D721Med (cell line): Measurements from ENCODE around the gene NEK7.
A peak's percentile ranks its signal among the peaks of the same experiment; 100 is the strongest.

Source experiments
- DNase-seq: peaks from one replicate; pipeline ENCODE4 v3.0.0; 2011; ENCODE audit warnings: low spot score; ENCODE audit not compliant: insufficient read length
- FAIRE-seq: peaks from 2 replicates; lab custom pipeline; 2011; peaks lifted over from hg19 to GRCh38; lab: Jason Lieb, UNC
- CTCF ChIP-seq: IDR thresholded peaks from 2 replicates; pipeline ENCODE4 v1.5.1; 2012; ENCODE audit warnings: mild to moderate bottlenecking, control low read depth; ENCODE audit not compliant: insufficient read depth; ENCODE audit errors: missing control alignments

Gene NEK7

GRCh38 chr1:198281911-198282310 lies 125.1 kb downstream of the NEK7 start:
- no peak for TF ChIP-seq CTCF
- peak; percentile 88 for FAIRE-seq
- no peak for DNase-seq

- FAIRE-seq (no peak), DNase-seq (no peak)
- no peak for TF ChIP-seq CTCF
These were observed 126.4 kb downstream of the NEK7 start for GRCh38 chr1:198283222-198283621.

GRCh38 chr1:198287916-198288315 lies 131.1 kb downstream of the NEK7 start:
- FAIRE-seq (peak; percentile 96), DNase-seq (no peak)
- TF ChIP-seq CTCF: no peak

DNA sequence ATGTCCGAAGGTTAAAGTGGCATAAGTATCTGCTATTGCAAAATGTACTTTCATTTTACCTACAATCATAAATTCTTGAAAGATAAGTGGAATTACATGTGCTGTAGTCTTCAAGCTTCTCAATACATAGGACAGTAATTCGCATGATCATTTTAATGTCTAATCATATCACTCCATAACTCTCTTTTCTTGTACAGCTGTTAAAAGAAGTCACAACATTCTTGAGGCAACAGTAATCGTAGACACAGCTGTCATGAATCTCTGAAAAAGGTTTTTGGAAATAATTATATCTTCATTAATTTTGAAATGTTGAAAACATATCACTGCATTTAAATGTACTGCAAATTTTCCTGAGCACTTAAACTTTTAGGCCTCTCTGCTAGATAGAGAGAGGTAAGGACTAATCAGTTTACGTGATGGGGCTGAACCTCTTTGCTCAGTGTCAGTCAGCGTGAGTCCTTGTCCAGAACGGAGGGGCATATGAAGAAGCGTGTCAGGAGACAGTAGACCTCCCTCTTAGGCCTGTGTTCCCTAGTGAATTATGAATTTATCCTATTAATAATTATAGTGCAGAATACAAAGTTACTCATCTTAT lies 133.4 kb downstream of the NEK7 start:
- DNase-seq (no peak), FAIRE-seq (peak; percentile 92)
- no peak for TF ChIP-seq CTCF

GRCh38 chr1:198291036-198291435 lies 134.2 kb downstream of the NEK7 start:
- DNase-seq (no peak), FAIRE-seq (peak; percentile 21)
- TF ChIP-seq CTCF: no peak

DNA sequence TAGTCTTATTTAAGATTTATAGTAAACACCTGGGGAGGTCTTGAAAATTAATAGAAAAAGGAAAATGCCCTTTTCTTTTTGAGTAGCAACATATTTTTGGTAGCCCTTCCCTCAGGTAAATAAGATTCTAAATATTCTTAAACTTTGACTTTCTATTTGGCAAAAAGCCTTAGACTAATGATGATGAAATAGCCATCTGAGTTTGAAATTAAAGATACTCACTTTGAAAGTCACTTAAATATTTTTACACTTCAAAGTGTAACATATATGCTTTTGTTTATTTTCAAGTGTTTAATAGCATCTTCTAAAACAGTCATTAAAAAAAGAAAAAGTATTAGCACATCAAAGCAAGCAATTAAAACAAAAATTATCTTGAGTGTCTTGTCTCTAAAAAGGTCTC lies 135.1 kb downstream of the NEK7 start:
- no peak for TF ChIP-seq CTCF

DNA sequence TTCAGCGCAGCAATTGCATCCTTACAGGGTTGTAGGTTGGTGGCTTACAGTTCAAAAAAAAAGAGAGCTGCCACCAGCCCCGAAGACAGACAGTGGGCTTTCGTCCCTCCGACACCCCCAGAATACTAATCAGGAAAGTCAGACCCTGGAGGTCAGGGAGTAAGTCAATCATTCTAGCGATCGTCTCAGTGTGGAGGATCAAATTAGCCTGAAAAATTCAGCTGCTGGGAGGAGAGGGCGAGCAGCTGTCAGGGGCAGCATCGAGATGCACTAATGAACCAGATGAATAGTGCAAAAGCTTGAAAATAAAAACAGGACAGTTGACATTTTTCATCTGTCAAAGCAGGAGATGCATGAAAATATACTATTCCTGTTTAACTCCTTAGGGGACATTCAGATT lies 138.4 kb downstream of the NEK7 start:
- DNase-seq (no peak), FAIRE-seq (no peak)
- no peak for TF ChIP-seq CTCF

More for the DNA sequence above, 135.1 kb downstream of the NEK7 start:
- peak; percentile 84 for FAIRE-seq
- no peak for DNase-seq
